HFFc6 (cell line): ENCODE measurements around the gene CRKL. TPM values are rescaled to one million over a fixed set of nuclear protein-coding genes. Genes with fewer than 3 reads are reported as not detected.
A peak's percentile ranks its signal among the peaks of the same experiment; 100 is the strongest.
"Not testable (repeated sequence)": the region's sequence is repeated elsewhere in the genome, so short reads cannot be mapped to it uniquely, and the experiment has no call there.

Source experiments
- DNase-seq: peaks from one replicate; pipeline ENCODE4 v3.0.0-alpha.2; 2018
- H3K27ac Mint-ChIP-seq: 2 replicates; pipeline ENCODE4 v1.8.0; 2020; ENCODE audit warnings: mild to moderate bottlenecking, mixed read lengths
- H3K27me3 Mint-ChIP-seq: 2 replicates; pipeline ENCODE4 v1.8.0; 2021; ENCODE audit warnings: mild to moderate bottlenecking, moderate library complexity, mixed read lengths; ENCODE audit not compliant: insufficient read depth
- H3K36me3 Mint-ChIP-seq: 2 replicates; pipeline ENCODE4 v1.8.0; 2021; ENCODE audit warnings: low read depth, mixed read lengths
- H3K4me1 Mint-ChIP-seq: 2 replicates; pipeline ENCODE4 v1.8.0; 2020; ENCODE audit warnings: low read depth, mixed read lengths
- H3K4me3 Mint-ChIP-seq: 2 replicates; pipeline ENCODE4 v1.8.0; 2020; ENCODE audit warnings: mild to moderate bottlenecking, moderate library complexity, mixed read lengths
- H3K9me3 Mint-ChIP-seq: 2 replicates; pipeline ENCODE4 v1.8.0; 2020; ENCODE audit warnings: mild to moderate bottlenecking, mixed read lengths
- CTCF ChIP-seq: fragments of 200-600 bp; sonication (generic); IDR thresholded peaks from 2 replicates; pipeline ENCODE4 v1.5.0; 2021; ENCODE audit warnings: antibody characterized with exemption, mild to moderate bottlenecking
- total RNA-seq, 6 experiments: library from RNA; stranded (reverse); fragmentation: NEBNext Ultra II Directional; extraction: Animal tissue kit (Norgen Biotek cat#: 25700); gene quantifications; 2 replicates in 1 of 6; 3 replicates in 5 of 6; pipeline ENCODE4 v1.2.3, GENCODE V29; 2021

The CRKL gene
- total RNA-seq, 6 experiments from 2014 or later, result 44.0 to 51.5 (median 47.6) TPM

- peaks cover 56% of the 10 kb centered on the region for H3K4me1 Mint-ChIP-seq
- H3K4me3 Mint-ChIP-seq, result no peak overlapping the region
- peak overlapping the region; percentile 52; the same call in 1 of the 2 replicates for H3K27ac Mint-ChIP-seq
- H3K36me3 Mint-ChIP-seq, result peaks cover 9% of the 10 kb centered on the region
- H3K9me3 Mint-ChIP-seq, result no peaks in the 10 kb centered on the region
- no peak for DNase-seq
- H3K27me3 Mint-ChIP-seq, result no peaks in the 10 kb centered on the region; the same call in 1 of the 2 replicates
- TF ChIP-seq CTCF, result no peak
These were observed 23.0 kb downstream of the CRKL start for GRCh38 chr22:20940186-20940651.

- no peak for DNase-seq
- peak overlapping the region; percentile 37; the same call in 1 of the 2 replicates for H3K27ac Mint-ChIP-seq
- no peak overlapping the region for H3K4me3 Mint-ChIP-seq
- TF ChIP-seq CTCF, result no peak
- H3K27me3 Mint-ChIP-seq, result no peaks in the 10 kb centered on the region; the same call in 1 of the 2 replicates
- peaks cover 9% of the 10 kb centered on the region for H3K36me3 Mint-ChIP-seq
- no peaks in the 10 kb centered on the region for H3K9me3 Mint-ChIP-seq
- peaks cover 63% of the 10 kb centered on the region for H3K4me1 Mint-ChIP-seq
These were observed 23.7 kb downstream of the CRKL start for GRCh38 chr22:20940904-20941385.

GRCh38 chr22:20942203-20942902 lies 25.1 kb downstream of the CRKL start:
- peaks cover 13% of the 10 kb centered on the region for H3K36me3 Mint-ChIP-seq
- not testable (repeated sequence) for H3K27me3 Mint-ChIP-seq, H3K27ac Mint-ChIP-seq, DNase-seq, H3K4me3 Mint-ChIP-seq, H3K9me3 Mint-ChIP-seq
- peaks cover 67% of the 10 kb centered on the region for H3K4me1 Mint-ChIP-seq

- TF ChIP-seq CTCF, result no peak
- Mint-ChIP-seq H3K4me3 (no peak overlapping the region), H3K9me3 (no peaks in the 10 kb centered on the region), H3K36me3 (peaks cover 13% of the 10 kb centered on the region), H3K27ac (no peak overlapping the region), H3K4me1 (peaks cover 60% of the 10 kb centered on the region), H3K27me3 (no peaks in the 10 kb centered on the region; the same call in 1 of the 2 replicates)
- no peak for DNase-seq
These were observed 26.1 kb downstream of the CRKL start for GRCh38 chr22:20943104-20943933.

GRCh38 chr22:20944042-20944441 lies 26.8 kb downstream of the CRKL start:
- Mint-ChIP-seq H3K36me3 (peaks cover 9% of the 10 kb centered on the region; the same call in 1 of the 2 replicates), H3K4me1 (peaks cover 53% of the 10 kb centered on the region), H3K9me3 (no peaks in the 10 kb centered on the region), H3K27ac (no peak overlapping the region), H3K4me3 (no peak overlapping the region), H3K27me3 (no peaks in the 10 kb centered on the region; the same call in 1 of the 2 replicates)
- no peak for TF ChIP-seq CTCF
- DNase-seq, result no peak
